PC-9 (cell line): ENCODE measurements around the gene GALNT2. TPM values are rescaled to one million over a fixed set of nuclear protein-coding genes. Genes with fewer than 3 reads are reported as not detected.

Experiments
- BruUV-seq: library from RNA; stranded (reverse); fragments of 400-500 nt; replicated peaks from 2 replicates; lab custom pipeline; 2021; lab: Mats Ljungman, UMichigan
- CTCF ChIA-PET: fragments of 300-600 bp; sonication (Branson Sonifier 250); formaldehyde crosslinking; loops from one replicate; lab custom pipeline; 2022; ENCODE audit warnings: antibody characterized with exemption; lab: Charles Lee
- POLR2A ChIA-PET: fragments of 300-600 bp; sonication (Branson Sonifier 250); formaldehyde crosslinking; loops from one replicate; lab custom pipeline; 2022; ENCODE audit warnings: antibody characterized with exemption; ENCODE audit not compliant: unreplicated experiment; lab: Charles Lee
- DNase-seq, 2 experiments: peaks; one replicate each; pipeline versions ENCODE4 v3.0.0 to v3.0.0-alpha.2; 2015 to 2022; ENCODE audit warnings: mixed read lengths in 1 of 2
- H2AFZ ChIP-seq: fragments of 200-600 bp; sonication (generic); 2 replicates; pipeline ENCODE4 v1.8.1; 2017; ENCODE audit warnings: antibody characterized with exemption
- H3F3A ChIP-seq: fragments of 200-600 bp; sonication (generic); 2 replicates; pipeline ENCODE4 v1.8.1; 2017; ENCODE audit warnings: antibody characterized with exemption, mild to moderate bottlenecking, low read depth; ENCODE audit not compliant: insufficient read depth
- H3K27ac ChIP-seq: fragments of 200-600 bp; sonication (generic); 2 replicates; pipeline ENCODE4 v1.6.1; 2016; ENCODE audit warnings: mixed run types
- H3K27me3 ChIP-seq: fragments of 200-600 bp; sonication (generic); 2 replicates; pipeline ENCODE4 v1.6.1; 2016; ENCODE audit warnings: low read depth, mixed run types; ENCODE audit not compliant: insufficient read depth
- H3K36me3 ChIP-seq: fragments of 200-600 bp; sonication (generic); 2 replicates; pipeline ENCODE4 v1.6.1; 2016; ENCODE audit warnings: low read depth, mixed run types
- H3K4me1 ChIP-seq: fragments of 200-600 bp; sonication (generic); replicated peaks from 2 replicates; pipeline ENCODE4 v1.6.1; 2016; ENCODE audit warnings: mixed run types; ENCODE audit not compliant: insufficient read depth
- H3K4me2 ChIP-seq: fragments of 200-600 bp; sonication (generic); 2 replicates; pipeline ENCODE4 v1.6.1; 2017; ENCODE audit warnings: mixed run types
- H3K4me3 ChIP-seq: fragments of 200-600 bp; sonication (generic); 2 replicates; pipeline ENCODE4 v1.6.1; 2016; ENCODE audit warnings: mixed run types
- H3K79me2 ChIP-seq: fragments of 200-600 bp; sonication (generic); 2 replicates; pipeline ENCODE4 v1.6.1; 2017; ENCODE audit warnings: low read depth, mixed run types
- H3K9me2 ChIP-seq: fragments of 200-600 bp; sonication (generic); 2 replicates; pipeline ENCODE4 v1.8.1; 2017; ENCODE audit warnings: mild to moderate bottlenecking; ENCODE audit not compliant: insufficient read depth
- H3K9me3 ChIP-seq: fragments of 200-600 bp; sonication (generic); 2 replicates; pipeline ENCODE4 v1.8.1; 2016; ENCODE audit warnings: low read depth; ENCODE audit not compliant: insufficient read depth
- H4K20me1 ChIP-seq: fragments of 200-600 bp; sonication (generic); 2 replicates; pipeline ENCODE4 v1.8.1; 2017; ENCODE audit not compliant: insufficient read depth
- EZH2 ChIP-seq: fragments of 200-600 bp; sonication (generic); IDR thresholded peaks from 2 replicates; pipeline ENCODE4 v1.8.0; 2017; ENCODE audit warnings: antibody characterized with exemption, low read depth
- intact Hi-C: fragments of 100-400 bp; cut with micrococcal nuclease; formaldehyde crosslinking; loops from one replicate; pipeline ENCODE4 v1.10.0; 2022; ENCODE audit not compliant: unreplicated experiment
- total RNA-seq: library from RNA; stranded (reverse); gene quantifications from 2 replicates; pipeline ENCODE4 v1.2.3, GENCODE V29; 2021
- TF ChIP-seq, protein P1 (sequence below): fragments of 200-600 bp; sonication (generic); conservative IDR thresholded peaks from 2 replicates; pipeline ENCODE4 v1.6.1; 2017; ENCODE audit warnings: mixed run types, antibody characterized with exemption, mild to moderate bottlenecking, moderate library complexity

Gene GALNT2
- total RNA-seq, 1 experiment from 2014 or later: 121 TPM

DNA sequence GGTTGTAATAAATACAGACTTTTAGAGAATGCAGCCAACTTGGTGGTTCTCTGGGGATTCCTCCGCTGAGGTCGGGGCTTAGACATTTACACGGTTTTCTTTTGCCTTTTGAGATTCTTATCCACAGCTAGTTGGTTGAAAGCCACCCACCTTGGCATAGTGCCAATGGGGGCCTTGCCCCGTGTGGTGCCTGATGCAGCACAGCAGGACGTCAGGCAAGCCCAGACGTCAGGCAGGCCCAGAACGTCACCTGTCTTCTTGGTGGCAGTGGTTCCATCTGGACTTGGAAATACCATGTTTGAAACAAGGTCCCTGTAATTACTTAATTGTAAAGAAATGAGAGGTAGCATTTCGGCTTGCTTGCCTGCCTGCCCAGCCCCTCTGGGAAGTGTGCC lies 78.5 kb downstream of the GALNT2 start:
- POLR2A ChIA-PET: no interaction called here

DNA sequence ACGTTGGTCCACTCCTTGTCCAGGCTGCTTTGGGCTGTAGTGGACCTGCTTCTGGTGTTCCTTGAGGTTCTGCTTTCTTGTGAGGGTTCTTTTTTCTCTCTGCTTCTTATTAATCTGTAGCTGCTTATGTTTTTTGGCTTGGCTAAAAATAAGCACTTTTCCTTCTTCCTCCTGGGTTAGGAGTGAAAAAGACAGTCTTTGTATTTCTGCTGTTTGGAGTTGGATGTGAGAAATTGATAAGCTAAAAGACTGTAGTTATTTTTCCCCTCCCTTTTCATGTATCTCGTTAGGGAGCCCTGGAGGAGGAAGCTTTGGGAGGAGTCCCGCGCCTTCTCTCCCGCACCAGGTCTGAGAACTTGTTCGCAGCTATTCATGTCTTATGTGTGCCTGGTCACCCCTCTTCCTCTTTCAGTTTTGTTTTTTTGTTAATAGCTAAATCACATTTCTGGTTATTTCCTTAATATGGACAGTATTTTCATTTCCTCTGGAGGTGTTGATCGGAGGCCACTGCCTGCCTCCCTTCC lies 79.0 kb downstream of the GALNT2 start:
- no peak overlapping the region for H3K4me3 ChIP-seq
- CTCF ChIA-PET: no interaction called here
- H3K4me1 ChIP-seq: no peaks in the 10 kb centered on the region
- DNase-seq: no peak
- TF ChIP-seq, protein P1, sequence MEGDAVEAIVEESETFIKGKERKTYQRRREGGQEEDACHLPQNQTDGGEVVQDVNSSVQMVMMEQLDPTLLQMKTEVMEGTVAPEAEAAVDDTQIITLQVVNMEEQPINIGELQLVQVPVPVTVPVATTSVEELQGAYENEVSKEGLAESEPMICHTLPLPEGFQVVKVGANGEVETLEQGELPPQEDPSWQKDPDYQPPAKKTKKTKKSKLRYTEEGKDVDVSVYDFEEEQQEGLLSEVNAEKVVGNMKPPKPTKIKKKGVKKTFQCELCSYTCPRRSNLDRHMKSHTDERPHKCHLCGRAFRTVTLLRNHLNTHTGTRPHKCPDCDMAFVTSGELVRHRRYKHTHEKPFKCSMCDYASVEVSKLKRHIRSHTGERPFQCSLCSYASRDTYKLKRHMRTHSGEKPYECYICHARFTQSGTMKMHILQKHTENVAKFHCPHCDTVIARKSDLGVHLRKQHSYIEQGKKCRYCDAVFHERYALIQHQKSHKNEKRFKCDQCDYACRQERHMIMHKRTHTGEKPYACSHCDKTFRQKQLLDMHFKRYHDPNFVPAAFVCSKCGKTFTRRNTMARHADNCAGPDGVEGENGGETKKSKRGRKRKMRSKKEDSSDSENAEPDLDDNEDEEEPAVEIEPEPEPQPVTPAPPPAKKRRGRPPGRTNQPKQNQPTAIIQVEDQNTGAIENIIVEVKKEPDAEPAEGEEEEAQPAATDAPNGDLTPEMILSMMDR: no peak
- TF ChIP-seq EZH2: no peak
- H3K9me2 ChIP-seq: no peaks in the 10 kb centered on the region
- H3K4me2 ChIP-seq: no peak overlapping the region
- H3F3A ChIP-seq: no peaks in the 10 kb centered on the region
- no peaks in the 10 kb centered on the region for H3K27me3 ChIP-seq
- peaks cover 10% of the 10 kb centered on the region; the same call in 1 of the 2 replicates for H4K20me1 ChIP-seq
- no peak overlapping the region for H3K27ac ChIP-seq
- H3K9me3 ChIP-seq: no peaks in the 10 kb centered on the region
- H3K36me3 ChIP-seq: no peaks in the 10 kb centered on the region
- intact Hi-C loops: no loop called here
- no TSS peak for BruUV-seq
- H2AFZ ChIP-seq: no peak overlapping the region
- POLR2A ChIA-PET: no interaction called here
- H3K79me2 ChIP-seq: peaks cover 8% of the 10 kb centered on the region; the same call in 1 of the 2 replicates

More for the DNA sequence above, 78.5 kb downstream of the GALNT2 start:
- BruUV-seq: no TSS peak
- Histone ChIP-seq H3F3A (no peaks in the 10 kb centered on the region), H3K9me3 (no peaks in the 10 kb centered on the region), H3K9me2 (no peaks in the 10 kb centered on the region), H3K27ac (no peak overlapping the region), H3K79me2 (peaks cover 9% of the 10 kb centered on the region; the same call in 1 of the 2 replicates), H3K4me1 (no peaks in the 10 kb centered on the region), H3K4me3 (no peak overlapping the region), H2AFZ (no peak overlapping the region), H4K20me1 (peaks cover 10% of the 10 kb centered on the region; the same call in 1 of the 2 replicates), H3K27me3 (no peaks in the 10 kb centered on the region), H3K36me3 (no peaks in the 10 kb centered on the region), H3K4me2 (no peak overlapping the region)
- TF ChIP-seq, protein P1: no peak
- TF ChIP-seq EZH2: no peak
- intact Hi-C loops: no loop called here
- DNase-seq: no peak
- CTCF ChIA-PET: no interaction called here

DNA sequence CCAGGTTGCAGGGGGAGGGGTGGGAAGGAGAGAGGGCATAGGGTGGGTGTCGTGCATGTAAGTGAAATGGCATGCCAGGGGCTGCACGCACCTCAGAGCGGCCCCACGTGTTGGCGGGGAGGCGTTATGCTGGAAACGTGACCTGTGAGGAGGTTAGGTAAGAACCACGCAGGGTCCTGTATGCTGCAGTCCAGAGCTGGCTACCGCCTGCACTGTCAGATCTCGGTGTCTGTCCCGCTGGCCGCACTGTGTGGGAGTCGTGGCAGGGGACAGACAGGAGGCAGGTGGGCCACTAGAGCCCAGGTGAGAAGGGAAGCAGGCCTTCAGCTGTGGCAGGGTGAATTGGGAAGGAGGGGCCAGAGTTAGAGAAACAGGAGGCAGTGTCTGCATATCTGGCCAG lies 79.7 kb downstream of the GALNT2 start:
- Histone ChIP-seq H3K27me3 (no peaks in the 10 kb centered on the region), H4K20me1 (peaks cover 10% of the 10 kb centered on the region; the same call in 1 of the 2 replicates), H3K9me2 (no peaks in the 10 kb centered on the region), H3K27ac (no peak overlapping the region), H3K79me2 (peaks cover 8% of the 10 kb centered on the region; the same call in 1 of the 2 replicates), H3K4me1 (no peaks in the 10 kb centered on the region), H3K9me3 (no peaks in the 10 kb centered on the region), H3K4me2 (no peak overlapping the region), H3K36me3 (no peaks in the 10 kb centered on the region), H3F3A (no peaks in the 10 kb centered on the region), H3K4me3 (no peak overlapping the region), H2AFZ (no peak overlapping the region)
- BruUV-seq: no TSS peak
- intact Hi-C loops: no loop called here
- no peak for DNase-seq
- CTCF ChIA-PET: no interaction called here
- TF ChIP-seq, protein P1: no peak
- TF ChIP-seq EZH2: no peak
- POLR2A ChIA-PET: no interaction called here
